Parathyroid adenoma (tissue), 2 donors: ENCODE measurements around the gene ATAD3C.

Source experiments
- H2AFZ ChIP-seq: fragments of 300-600 bp; sonication (generic); one replicate; pipeline ENCODE4 v1.7.0; 2017; ENCODE audit warnings: antibody characterized with exemption, mild to moderate bottlenecking
- H3K27ac ChIP-seq: fragments of 300-600 bp; sonication (generic); one replicate; pipeline ENCODE4 v1.7.0; 2017
- H3K27me3 ChIP-seq: fragments of 300-600 bp; sonication (generic); one replicate; pipeline ENCODE4 v1.7.0; 2017; ENCODE audit warnings: low read length; ENCODE audit not compliant: control insufficient read depth, insufficient read depth
- H3K36me3 ChIP-seq: fragments of 300-600 bp; sonication (generic); one replicate; pipeline ENCODE4 v1.7.0; 2017; ENCODE audit warnings: low read length; ENCODE audit not compliant: control insufficient read depth, insufficient read depth
- H3K4me1 ChIP-seq: fragments of 300-600 bp; sonication (generic); one replicate; pipeline ENCODE4 v1.7.0; 2017; ENCODE audit warnings: control low read depth
- H3K4me2 ChIP-seq: fragments of 300-600 bp; sonication (generic); one replicate; pipeline ENCODE4 v1.7.0; 2017; ENCODE audit warnings: low read length
- H3K4me3 ChIP-seq: fragments of 300-600 bp; sonication (generic); one replicate; pipeline ENCODE4 v1.7.0; 2017; ENCODE audit warnings: low read depth, low read length
- H3K79me2 ChIP-seq: fragments of 300-600 bp; sonication (generic); one replicate; pipeline ENCODE4 v1.7.0; 2017; ENCODE audit warnings: control low read depth
- H3K9ac ChIP-seq: fragments of 300-600 bp; sonication (generic); one replicate; pipeline ENCODE4 v1.7.0; 2017; ENCODE audit warnings: mild to moderate bottlenecking
- H3K9me3 ChIP-seq: fragments of 300-600 bp; sonication (generic); one replicate; pipeline ENCODE4 v1.7.0; 2017; ENCODE audit warnings: low read length; ENCODE audit not compliant: control insufficient read depth
- TF ChIP-seq, protein P1 (sequence below): fragments of 300-600 bp; sonication (generic); IDR thresholded peaks from one replicate; pipeline ENCODE4 v1.7.0; 2017; ENCODE audit warnings: antibody characterized with exemption, mild to moderate bottlenecking
- donor health status: primary hyperparathyroidism.

Gene ATAD3C, protein sequence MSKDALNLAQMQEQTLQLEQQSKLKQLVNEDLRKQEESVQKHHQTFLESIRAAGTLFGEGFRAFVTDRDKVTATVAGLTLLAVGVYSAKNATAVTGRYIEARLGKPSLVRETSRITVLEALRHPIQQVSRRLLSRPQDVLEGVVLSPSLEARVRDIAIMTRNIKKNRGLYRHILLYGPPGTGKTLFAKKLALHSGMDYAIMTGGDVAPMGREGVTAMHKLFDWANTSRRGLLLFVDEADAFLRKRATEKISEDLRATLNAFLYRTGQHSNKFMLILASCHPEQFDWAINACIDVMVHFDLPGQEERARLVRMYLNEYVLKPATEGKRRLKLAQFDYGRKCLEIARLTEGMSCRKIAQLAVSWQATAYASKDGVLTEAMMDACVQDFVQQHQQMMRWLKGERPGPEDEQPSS

DNA sequence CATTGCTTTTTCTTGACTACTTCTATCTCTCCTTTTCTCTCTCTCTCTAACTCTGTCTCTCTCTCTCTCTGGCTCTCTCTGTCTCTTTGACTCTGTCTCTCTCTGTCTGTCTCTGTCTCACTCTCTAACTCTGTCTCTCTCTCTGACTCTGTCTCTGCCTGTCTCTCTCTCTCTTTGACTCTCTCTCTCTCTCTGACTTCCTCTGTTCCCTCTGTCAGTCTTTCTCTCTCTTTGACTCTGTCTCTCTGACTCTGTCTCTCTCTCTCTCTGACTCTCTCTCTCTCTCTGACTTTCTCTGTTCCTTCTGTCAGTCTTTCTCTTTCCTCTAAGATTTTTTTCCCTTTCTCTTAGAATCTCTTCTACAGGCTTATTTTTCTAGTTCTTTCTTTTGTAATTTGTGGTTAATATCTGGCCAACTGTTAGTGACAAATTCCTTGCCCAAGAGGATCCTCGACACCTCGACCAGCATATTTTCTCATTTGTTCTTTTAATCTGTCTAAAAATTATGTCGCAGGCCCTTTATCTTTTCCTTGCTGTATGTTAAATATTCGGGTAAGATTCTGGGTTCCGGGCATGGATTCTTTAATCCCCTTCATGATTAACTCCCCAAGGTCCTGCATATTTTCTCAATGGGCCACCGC, at the start of gene ATAD3C:
Gene ATAD3C, plus strand, starts transcription at position 591 of the 641 bp plus-strand sequence. CDS start 995 bp downstream, outside the sequence.
- H3K36me3 ChIP-seq = no peaks in the 10 kb centered on the region
- no peaks in the 10 kb centered on the region for H3K9me3 ChIP-seq
- no peak within 1 kb of the TSS for H3K4me2 ChIP-seq
- no peaks in the 10 kb centered on the region for H3K4me1 ChIP-seq
- TF ChIP-seq, protein P1, sequence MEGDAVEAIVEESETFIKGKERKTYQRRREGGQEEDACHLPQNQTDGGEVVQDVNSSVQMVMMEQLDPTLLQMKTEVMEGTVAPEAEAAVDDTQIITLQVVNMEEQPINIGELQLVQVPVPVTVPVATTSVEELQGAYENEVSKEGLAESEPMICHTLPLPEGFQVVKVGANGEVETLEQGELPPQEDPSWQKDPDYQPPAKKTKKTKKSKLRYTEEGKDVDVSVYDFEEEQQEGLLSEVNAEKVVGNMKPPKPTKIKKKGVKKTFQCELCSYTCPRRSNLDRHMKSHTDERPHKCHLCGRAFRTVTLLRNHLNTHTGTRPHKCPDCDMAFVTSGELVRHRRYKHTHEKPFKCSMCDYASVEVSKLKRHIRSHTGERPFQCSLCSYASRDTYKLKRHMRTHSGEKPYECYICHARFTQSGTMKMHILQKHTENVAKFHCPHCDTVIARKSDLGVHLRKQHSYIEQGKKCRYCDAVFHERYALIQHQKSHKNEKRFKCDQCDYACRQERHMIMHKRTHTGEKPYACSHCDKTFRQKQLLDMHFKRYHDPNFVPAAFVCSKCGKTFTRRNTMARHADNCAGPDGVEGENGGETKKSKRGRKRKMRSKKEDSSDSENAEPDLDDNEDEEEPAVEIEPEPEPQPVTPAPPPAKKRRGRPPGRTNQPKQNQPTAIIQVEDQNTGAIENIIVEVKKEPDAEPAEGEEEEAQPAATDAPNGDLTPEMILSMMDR = no peak
- H2AFZ ChIP-seq = no peak within 1 kb of the TSS
- no peak within 1 kb of the TSS for H3K4me3 ChIP-seq
- no peaks in the 10 kb centered on the region for H3K79me2 ChIP-seq
- H3K27ac ChIP-seq = no peak within 1 kb of the TSS
- no peaks in the 10 kb centered on the region for H3K27me3 ChIP-seq
- no peak within 1 kb of the TSS for H3K9ac ChIP-seq

DNA sequence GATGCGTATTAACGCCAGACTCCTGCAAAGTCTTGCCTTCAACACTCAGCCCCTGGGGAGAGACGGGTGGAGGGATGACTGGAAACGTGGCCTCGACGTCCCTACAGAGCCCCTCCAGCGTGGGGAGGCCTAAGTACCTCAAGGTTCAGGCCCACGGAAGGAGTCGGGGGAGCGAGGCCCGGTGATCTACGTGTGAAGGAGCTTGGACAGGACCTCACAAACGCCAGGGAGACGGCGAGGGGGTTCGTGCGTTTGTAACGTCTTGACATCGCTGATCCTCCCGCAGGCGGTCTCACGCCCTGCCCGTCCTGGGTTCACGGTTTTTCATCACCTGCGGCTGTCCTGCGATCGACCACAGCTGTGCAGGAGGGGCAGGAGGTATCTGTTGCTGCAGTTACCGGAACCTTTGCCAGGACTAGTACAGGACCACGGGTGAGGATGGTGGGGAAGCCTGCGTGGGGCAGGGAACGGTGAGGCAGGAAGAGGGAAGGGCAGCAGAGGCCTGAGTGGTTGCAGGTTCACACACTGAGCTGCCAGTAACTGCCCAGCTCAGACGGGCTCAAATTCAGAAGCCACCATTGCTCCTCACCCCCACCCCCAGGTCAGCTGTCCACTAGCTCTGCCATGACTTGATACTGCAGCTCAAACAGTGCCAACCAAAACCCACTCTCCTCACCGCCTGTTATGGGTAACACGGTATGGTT, 49.5 kb upstream of the ATAD3C start:
- H3K9me3 ChIP-seq = no peaks in the 10 kb centered on the region
- H3K9ac ChIP-seq = peak overlapping the region; percentile 46
- no peaks in the 10 kb centered on the region for H3K4me1 ChIP-seq
- TF ChIP-seq, protein P1 = no peak
- H3K36me3 ChIP-seq = no peaks in the 10 kb centered on the region
- no peaks in the 10 kb centered on the region for H3K27me3 ChIP-seq
- peak overlapping the region; percentile 93 for H3K4me2 ChIP-seq
- peak overlapping the region; percentile 70 for H3K27ac ChIP-seq
- peak overlapping the region; percentile 70 for H2AFZ ChIP-seq
- H3K79me2 ChIP-seq = peaks cover 10% of the 10 kb centered on the region
- peak overlapping the region; percentile 89 for H3K4me3 ChIP-seq

DNA sequence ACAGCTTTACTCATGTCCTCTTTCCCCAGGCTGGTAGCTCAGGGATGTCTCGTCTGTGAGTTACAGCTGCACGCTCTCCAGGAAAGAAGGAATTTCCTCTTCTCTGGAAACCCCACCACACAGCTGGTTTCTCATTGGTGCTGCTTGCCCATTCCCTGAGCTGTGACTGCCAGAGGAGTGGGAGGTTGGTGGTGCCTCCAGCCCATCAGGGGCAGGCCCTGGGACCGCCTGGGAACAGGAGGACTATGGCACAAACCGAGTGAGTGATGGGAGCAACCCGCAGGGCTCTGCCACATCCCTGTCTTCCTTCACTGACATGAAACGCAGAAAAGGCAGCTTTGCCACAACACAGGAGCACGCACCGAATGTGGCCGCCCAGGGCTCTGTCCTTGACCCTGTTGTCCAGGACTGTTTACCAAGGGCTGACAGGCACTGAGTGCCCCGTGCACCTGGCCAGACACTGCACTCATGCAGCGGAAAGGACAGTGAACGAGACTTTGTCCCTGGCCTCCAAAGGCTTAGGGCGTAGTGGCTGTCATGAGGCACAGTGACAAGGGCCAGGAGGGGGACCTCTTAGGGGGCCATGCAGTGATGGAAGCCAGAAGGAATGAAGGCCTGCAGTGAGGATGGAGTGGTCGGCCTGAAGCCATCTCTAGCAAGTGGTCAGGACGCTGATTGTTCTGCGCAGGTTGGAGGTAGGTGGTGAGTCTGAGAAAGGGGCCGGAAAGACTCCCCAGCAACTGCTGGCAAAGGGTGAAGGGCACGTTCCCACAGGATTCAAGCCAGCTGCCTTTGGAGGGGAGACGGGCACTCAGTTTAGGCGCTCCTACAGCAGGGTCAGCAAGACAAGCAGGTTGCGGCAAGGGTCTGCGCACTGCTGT, 48.7 kb upstream of the ATAD3C start:
- peaks cover 3% of the 10 kb centered on the region for H3K4me1 ChIP-seq
- H2AFZ ChIP-seq = no peak overlapping the region
- H3K79me2 ChIP-seq = peaks cover 10% of the 10 kb centered on the region
- no peak overlapping the region for H3K9ac ChIP-seq
- peak overlapping the region; percentile 89 for H3K4me3 ChIP-seq
- no peaks in the 10 kb centered on the region for H3K27me3 ChIP-seq
- no peaks in the 10 kb centered on the region for H3K36me3 ChIP-seq
- H3K27ac ChIP-seq = no peak overlapping the region
- TF ChIP-seq, protein P1 = no peak
- H3K4me2 ChIP-seq = peak overlapping the region; percentile 93
- H3K9me3 ChIP-seq = no peaks in the 10 kb centered on the region

DNA sequence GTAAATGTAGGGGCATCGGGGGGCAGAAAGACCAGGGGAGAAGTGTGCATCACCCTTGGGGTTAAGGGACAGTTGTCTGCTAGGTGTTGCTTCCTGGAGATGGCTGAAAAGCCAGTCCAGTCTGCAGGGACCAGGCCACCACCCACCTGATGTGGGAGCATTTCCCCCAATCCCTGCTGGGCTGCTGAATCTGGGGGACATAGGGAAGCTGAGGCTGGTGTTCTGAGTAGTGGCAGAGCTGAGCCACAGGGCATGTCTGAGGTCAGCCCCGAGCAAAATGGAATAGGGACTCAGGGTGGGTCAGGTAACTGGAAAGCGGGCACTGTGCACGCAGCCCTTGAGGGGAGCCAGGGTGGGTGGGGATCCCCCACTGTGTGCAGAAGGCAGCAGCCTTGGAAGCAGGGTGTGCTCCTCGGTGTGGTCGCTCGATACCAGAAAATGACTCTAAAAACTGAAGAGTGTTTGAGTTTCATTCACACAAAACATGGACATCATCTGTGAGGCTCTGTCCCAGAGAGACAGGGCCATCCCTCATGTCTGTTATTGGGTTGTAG, 48.0 kb upstream of the ATAD3C start:
- no peak overlapping the region for H3K9ac ChIP-seq
- peaks cover 10% of the 10 kb centered on the region for H3K79me2 ChIP-seq
- no peak overlapping the region for H3K4me3 ChIP-seq
- H3K4me1 ChIP-seq = peaks cover 3% of the 10 kb centered on the region
- H3K27me3 ChIP-seq = no peaks in the 10 kb centered on the region
- no peak overlapping the region for H3K27ac ChIP-seq
- no peak overlapping the region for H2AFZ ChIP-seq
- no peaks in the 10 kb centered on the region for H3K9me3 ChIP-seq
- TF ChIP-seq, protein P1 = no peak
- H3K4me2 ChIP-seq = no peak overlapping the region
- H3K36me3 ChIP-seq = no peaks in the 10 kb centered on the region
